Naive thymus-derived CD8-positive, alpha-beta T cell (primary cell): Measurements from ENCODE around the gene PPP4R3A. TPM values are rescaled to one million over a fixed set of nuclear protein-coding genes. Genes with fewer than 3 reads are reported as not detected.
"Not testable (repeated sequence)": the region's sequence is repeated elsewhere in the genome, so short reads cannot be mapped to it uniquely, and the experiment has no call there.

Source experiments
- ATAC-seq, 2 donors: fragments of 150-1000 bp; cut with Tn5 transposase in 1 of 2; sonication (Bioruptor Pico), chemical (Tn5 transposase) in 1 of 2; 1 replicate in 1 of 2; 2 replicates in 1 of 2; pipeline ENCODE4 v1.10.0; 2021; ENCODE audit warnings: mild to moderate bottlenecking in 2 of 2, moderate library complexity in 2 of 2
- POLR2A ChIA-PET: fragments of 350-600 bp; sonication (Branson Sonifier 250); formaldehyde crosslinking; loops from one replicate; lab custom pipeline; 2021; ENCODE audit warnings: antibody characterized with exemption; lab: Charles Lee
- DNase-seq, 10 donors: peaks; one replicate each; pipeline versions ENCODE4 v3.0.0 to v3.0.0-alpha.2; 2020 to 2022
- H3K27ac Mint-ChIP-seq, 10 donors: one replicate each; pipeline ENCODE4 v1.8.0; 2020 to 2022; ENCODE audit warnings: mild to moderate bottlenecking in 10 of 10, mixed read lengths in 10 of 10, moderate library complexity in 4 of 10, inconsistent platforms in 1 of 10
- H3K27me3 Mint-ChIP-seq, 5 donors: one replicate each; pipeline ENCODE4 v1.8.0; 2021 to 2022; ENCODE audit warnings: mixed read lengths in 5 of 5
- H3K36me3 Mint-ChIP-seq, 3 donors: one replicate each; pipeline ENCODE4 v1.8.0; 2020 to 2022; ENCODE audit warnings: mixed read lengths in 3 of 3, mild to moderate bottlenecking in 2 of 3, inconsistent platforms in 1 of 3
- H3K4me1 Mint-ChIP-seq, 4 donors: one replicate each; pipeline ENCODE4 v1.8.0; 2021 to 2022; ENCODE audit warnings: mixed read lengths in 4 of 4
- H3K4me3 Mint-ChIP-seq, 10 donors: one replicate each; pipeline ENCODE4 v1.8.0; 2020 to 2022; ENCODE audit warnings: mild to moderate bottlenecking in 10 of 10, mixed read lengths in 10 of 10, moderate library complexity in 6 of 10, inconsistent platforms in 1 of 10
- H3K9me3 Mint-ChIP-seq, 9 donors: one replicate each; pipeline ENCODE4 v1.8.0; 2020 to 2022; ENCODE audit warnings: mixed read lengths in 9 of 9, mild to moderate bottlenecking in 3 of 9, inconsistent platforms in 1 of 9, moderate library complexity in 1 of 9
- polyA plus RNA-seq, 3 donors: library from polyadenylated mRNA; unstranded; fragments of 300-500 nt; fragmentation: Illumina TruSeq; gene quantifications; one replicate each; pipeline ENCODE4 v1.2.3, GENCODE V29; 2021
- total RNA-seq, 8 experiments: library from RNA in 2 of 8; stranded (reverse) in 2 of 8; gene quantifications; one replicate each; pipeline ENCODE4 v1.2.3 and lab custom pipeline; 2021 to 2026

PPP4R3A gene
- total RNA-seq (100 to 1,000 TPM; 197 to 208 TPM), polyA plus RNA-seq (100 to 1,000 TPM in 1 of 3 donors, 10 to 100 TPM in 2; 73.8 to 121 (median 75.3) TPM), total RNA-seq (lab: John Stamatoyannopoulos, UW) (224 to 354 (median 268) reads per million in 6 experiments)

DNA sequence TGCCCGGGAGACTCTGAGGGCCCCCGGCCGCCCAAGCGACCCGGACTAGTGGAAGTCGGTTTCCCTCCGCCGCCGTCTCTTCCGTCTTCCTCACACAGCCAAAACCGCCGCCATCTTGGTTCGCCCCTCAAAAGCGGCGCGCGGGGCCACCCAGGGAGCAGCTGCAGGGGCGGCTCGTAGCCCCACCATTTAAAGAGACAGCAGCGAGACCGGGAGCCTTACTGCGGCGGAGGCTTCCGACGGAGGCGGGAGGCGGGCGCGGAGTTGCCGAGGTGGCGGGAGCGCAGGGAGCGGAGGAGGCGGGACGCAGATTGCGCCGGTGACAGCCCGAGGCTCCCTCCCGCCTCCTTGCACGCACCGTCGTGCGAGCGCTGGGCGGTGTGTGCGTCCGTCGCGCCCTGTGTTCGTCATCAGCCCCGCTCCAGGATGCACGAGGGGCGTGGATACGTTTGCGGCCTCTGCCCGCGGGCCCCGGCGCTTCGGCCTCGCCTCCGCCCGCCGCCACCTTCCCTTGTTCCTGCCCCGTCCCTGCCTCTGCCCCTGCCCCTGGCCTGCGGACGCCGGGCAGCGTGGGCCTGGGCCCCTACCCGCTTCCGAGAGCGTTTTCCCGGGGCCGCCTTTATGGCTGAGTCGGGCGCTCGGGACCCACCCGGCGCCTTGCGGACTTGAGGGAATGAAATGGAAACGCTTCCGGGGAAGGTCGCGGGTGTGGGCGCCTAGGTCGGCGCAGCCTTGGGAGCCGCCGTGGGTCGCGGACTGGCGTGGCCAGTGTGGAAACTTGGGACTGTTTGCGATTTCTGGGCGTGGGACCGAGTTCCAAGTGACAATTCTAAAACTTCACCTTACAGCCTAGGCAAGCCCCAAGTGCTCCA, at the start of gene PPP4R3A:
PPP4R3A (minus strand) TSS at position 140 of the 872 bp plus-strand sequence. CDS start 663 bp downstream, outside the sequence.
- Mint-ChIP-seq H3K27me3 (peaks cover 0 to 3% (median 0%) of the 10 kb centered on the region in 5 donors), H3K9me3 (no peaks in the 10 kb centered on the region), H3K4me3 (peak within 1 kb of the TSS; percentile 94 to 100 (median 100)), H3K4me1 (peaks cover 9 to 37% (median 32%) of the 10 kb centered on the region in 4 donors), H3K27ac (peak within 1 kb of the TSS; percentile 99 to 100 (median 100)), H3K36me3 (peaks cover 8 to 31% (median 14%) of the 10 kb centered on the region in 3 donors)
- DNase-seq (peak; percentile 87 to 96 (median 92)), ATAC-seq (peak; percentile 81 to 83)
- POLR2A ChIA-PET, result interaction anchor here (0.6 to 2.9 kb wide), 23 partner anchors 10 to 1128 kb away, joined by 3 to 14 read pairs (median 4); partner anchors contain the start of genes CPSF2, NDUFB1, RPS6KA5 and TC2N

DNA sequence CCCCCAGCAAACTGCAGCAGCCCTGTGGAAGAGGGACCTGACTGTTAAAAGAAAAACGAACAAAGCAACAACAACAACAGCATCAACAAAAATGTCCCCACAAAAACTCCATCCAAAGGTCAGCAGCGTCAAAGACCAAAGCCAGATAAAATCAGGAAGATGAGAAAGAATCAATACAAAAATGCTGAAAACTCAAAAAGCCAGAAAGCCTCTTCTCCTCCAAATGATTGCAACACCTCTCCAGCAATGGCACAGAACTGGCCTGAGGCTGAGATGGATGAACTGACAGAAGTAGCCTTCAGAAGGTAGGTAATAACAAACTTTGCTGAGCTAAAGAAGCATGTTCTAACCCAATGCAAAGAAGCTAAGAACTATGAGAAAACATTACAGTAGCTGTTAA, 45.4 kb upstream of the PPP4R3A start:
- H3K4me3 Mint-ChIP-seq, result no peak overlapping the region

DNA sequence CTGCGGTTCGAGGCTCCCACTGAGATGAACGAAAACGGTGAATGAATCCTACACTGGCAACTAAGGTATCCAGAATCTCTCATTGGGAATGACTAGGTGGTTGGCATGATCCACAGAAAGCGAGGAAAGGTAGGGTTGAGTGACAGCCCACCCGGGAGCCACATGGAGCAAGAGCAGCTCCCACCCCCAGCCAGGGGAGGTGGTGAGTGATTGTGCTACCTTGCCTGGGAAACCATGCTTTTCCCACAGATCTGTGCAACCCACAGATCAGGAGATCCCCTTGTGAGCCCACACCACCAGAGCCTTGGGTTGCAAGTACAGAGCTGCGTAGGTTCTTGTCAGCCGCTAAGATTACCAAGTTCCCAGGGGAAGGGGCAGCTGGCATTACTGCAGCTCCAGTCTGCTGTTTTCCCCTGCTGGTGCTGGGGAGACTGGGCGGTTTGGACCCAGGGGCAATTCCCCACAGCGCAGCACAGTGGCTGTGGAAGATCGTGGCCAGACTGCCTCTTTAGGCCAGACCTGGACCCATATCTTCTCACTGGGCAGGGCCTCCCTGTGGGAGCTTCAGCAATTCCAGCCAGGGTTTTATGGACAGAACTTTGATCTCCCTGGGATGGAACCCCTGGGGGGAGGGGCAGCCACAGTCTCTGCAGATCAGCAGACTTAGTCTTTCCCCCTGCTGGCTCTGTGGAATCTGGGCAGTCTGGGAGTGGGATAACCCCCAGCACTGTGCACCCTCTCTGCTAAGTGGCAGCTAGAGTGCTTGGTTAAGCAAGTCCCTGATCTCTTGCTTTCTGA, 44.6 kb upstream of the PPP4R3A start:
- Mint-ChIP-seq H3K4me3 (no peak overlapping the region), H3K36me3 (peaks cover 0 to 5% (median 4%) of the 10 kb centered on the region in 3 donors), H3K27ac (no peak overlapping the region), H3K4me1 (no peaks in the 10 kb centered on the region), H3K27me3 (peaks cover 0 to 10% (median 6%) of the 10 kb centered on the region in 5 donors), H3K9me3 (peaks cover 2 to 15% (median 8%) of the 10 kb centered on the region in 9 donors)
- DNase-seq (no peak), ATAC-seq (no peak)
- POLR2A ChIA-PET, result no interaction called here

More for the DNA sequence above, 45.4 kb upstream of the PPP4R3A start:
- Mint-ChIP-seq H3K27ac (no peak overlapping the region), H3K9me3 (peaks cover 2 to 19% (median 9%) of the 10 kb centered on the region in 9 donors), H3K36me3 (peaks cover 0 to 5% (median 5%) of the 10 kb centered on the region in 3 donors), H3K4me1 (no peaks in the 10 kb centered on the region), H3K27me3 (peaks cover 0 to 10% (median 6%) of the 10 kb centered on the region in 5 donors)
- DNase-seq (no peak), ATAC-seq (no peak)
- POLR2A ChIA-PET, result no interaction called here

DNA sequence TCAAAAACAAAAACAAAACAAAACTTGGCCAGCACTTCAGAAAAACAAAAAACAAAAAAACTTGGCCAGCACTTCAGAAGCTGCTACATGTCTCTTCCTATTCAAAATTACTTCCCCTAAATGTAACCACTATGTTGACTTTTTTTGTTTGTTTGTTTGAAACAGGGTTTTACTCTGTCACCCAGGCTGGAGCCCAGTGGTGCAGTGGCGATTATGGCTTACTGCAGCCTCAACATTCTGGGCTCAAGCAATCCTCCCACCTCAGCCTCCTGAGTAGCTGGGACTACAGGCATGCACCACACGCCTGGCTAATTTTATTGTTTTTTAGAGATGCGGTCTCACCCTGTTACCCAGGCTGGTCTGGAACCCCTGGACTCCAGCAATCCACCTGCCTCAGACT, 38.0 kb upstream of the PPP4R3A start:
- ATAC-seq (no peak), DNase-seq (no peak)
- peaks cover 0 to 12% (median 4%) of the 10 kb centered on the region in 5 donors for H3K27me3 Mint-ChIP-seq
- POLR2A ChIA-PET, result no interaction called here
- no peak overlapping the region for H3K4me3 Mint-ChIP-seq
- no peaks in the 10 kb centered on the region for H3K4me1 Mint-ChIP-seq
- peaks cover 0 to 3% (median 0%) of the 10 kb centered on the region in 3 donors for H3K36me3 Mint-ChIP-seq
- H3K27ac Mint-ChIP-seq, result no peak overlapping the region
- H3K9me3 Mint-ChIP-seq, result peaks cover 0 to 9% (median 3%) of the 10 kb centered on the region in 9 donors

DNA sequence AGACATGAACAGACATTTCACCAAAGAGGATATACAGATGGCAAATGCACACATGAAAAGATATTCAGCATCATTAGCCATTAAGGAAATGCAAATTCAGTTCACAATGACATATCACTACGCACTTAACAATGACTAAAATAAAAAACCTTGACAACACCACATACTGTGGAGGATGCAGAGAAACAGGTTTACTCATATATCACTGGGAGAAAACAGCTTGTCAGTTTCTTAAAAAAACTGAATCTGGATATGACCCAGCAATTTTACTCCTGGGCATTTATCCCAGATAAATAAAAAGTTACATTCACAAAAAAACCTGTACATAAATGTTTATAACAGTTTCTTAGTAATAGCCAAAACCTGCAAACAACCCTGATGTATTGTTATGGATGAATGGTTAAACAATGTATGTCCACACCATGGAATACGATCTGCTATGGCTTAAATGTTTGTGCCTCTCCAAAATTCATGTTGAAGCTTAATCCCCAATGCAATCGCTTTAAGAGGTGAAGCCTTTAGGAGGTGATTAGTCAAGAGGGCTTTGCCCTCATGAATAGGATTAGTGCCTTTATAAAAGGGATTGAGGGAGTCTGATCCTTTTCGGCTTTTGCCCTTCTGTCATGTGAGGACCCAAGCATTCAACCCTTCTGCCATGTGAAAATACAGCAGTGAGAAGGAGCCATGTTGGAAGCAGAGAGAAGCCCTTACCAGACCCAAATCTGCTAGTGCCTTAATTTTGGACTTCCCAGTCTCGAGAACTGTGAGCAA, 36.0 kb upstream of the PPP4R3A start:
- DNase-seq (no peak), ATAC-seq (no peak)
- Mint-ChIP-seq H3K4me1 (no peaks in the 10 kb centered on the region), H3K4me3 (no peak overlapping the region), H3K9me3 (peaks cover 3 to 21% (median 14%) of the 10 kb centered on the region in 9 donors), H3K36me3 (peaks cover 0 to 18% (median 11%) of the 10 kb centered on the region in 3 donors), H3K27ac (no peak overlapping the region), H3K27me3 (peaks cover 0 to 11% (median 4%) of the 10 kb centered on the region in 5 donors)
- POLR2A ChIA-PET, result no interaction called here

DNA sequence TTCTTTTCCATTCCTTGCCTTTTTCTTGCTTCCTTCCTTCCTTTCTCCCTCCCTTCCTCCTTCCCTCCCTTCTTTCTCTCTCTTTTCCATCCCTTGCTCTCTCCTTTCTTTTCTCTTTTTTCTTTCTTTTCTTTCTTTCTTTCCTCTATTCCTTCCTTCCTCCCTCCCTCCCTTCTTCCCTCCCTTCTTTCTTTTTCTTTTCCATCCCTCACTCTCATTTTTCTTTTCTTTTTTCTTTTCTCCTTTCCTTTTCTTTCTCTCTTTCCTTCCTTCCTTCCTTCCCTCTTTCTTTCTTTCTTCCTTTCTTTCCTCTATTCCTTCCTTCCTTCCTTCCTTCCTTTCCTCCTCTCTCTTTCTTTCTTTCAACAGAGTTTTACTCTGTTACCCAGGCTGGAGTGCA, 35.1 kb upstream of the PPP4R3A start:
- POLR2A ChIA-PET, result no interaction called here
- H3K36me3 Mint-ChIP-seq, result peaks cover 0 to 26% (median 11%) of the 10 kb centered on the region in 3 donors
- no peak for ATAC-seq
- peaks cover 6 to 30% (median 23%) of the 10 kb centered on the region in 9 donors for H3K9me3 Mint-ChIP-seq
- peaks cover 0 to 11% (median 4%) of the 10 kb centered on the region in 5 donors for H3K27me3 Mint-ChIP-seq
- peaks cover 0 to 2% (median 0%) of the 10 kb centered on the region in 4 donors for H3K4me1 Mint-ChIP-seq
- no peak overlapping the region for H3K4me3 Mint-ChIP-seq
- peak overlapping the region in 2 of 10 donors; percentile 46 to 53 for H3K27ac Mint-ChIP-seq
- DNase-seq, result no peak

DNA sequence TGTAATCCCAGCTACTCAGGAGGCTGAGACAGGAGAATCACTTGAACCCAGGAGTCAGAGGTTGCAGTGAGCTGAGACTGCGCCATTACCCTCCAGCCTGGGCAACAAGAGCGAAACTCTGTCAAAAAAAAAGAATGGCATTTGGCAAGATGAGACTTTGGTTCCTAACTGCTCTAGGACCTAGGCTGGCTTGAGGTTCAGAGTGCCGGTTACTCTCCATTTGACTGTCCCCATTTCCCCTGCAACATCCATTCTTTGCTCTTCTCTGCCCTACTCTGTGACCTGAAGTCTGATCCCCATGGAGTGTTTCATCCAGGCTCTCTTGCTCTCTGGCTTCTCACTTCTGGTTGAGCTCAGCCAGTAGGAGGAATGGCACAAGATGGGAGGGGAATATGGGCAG, 26.2 kb upstream of the PPP4R3A start:
- Mint-ChIP-seq H3K27me3 (peaks cover 0 to 8% (median 7%) of the 10 kb centered on the region in 5 donors), H3K4me3 (no peak overlapping the region), H3K27ac (no peak overlapping the region), H3K9me3 (peaks cover 6 to 30% (median 17%) of the 10 kb centered on the region in 9 donors), H3K36me3 (peaks cover 0 to 35% (median 19%) of the 10 kb centered on the region in 3 donors), H3K4me1 (peaks cover 0 to 2% (median 0%) of the 10 kb centered on the region in 4 donors)
- POLR2A ChIA-PET, result no interaction called here
- no peak for DNase-seq
- ATAC-seq, result no peak

DNA sequence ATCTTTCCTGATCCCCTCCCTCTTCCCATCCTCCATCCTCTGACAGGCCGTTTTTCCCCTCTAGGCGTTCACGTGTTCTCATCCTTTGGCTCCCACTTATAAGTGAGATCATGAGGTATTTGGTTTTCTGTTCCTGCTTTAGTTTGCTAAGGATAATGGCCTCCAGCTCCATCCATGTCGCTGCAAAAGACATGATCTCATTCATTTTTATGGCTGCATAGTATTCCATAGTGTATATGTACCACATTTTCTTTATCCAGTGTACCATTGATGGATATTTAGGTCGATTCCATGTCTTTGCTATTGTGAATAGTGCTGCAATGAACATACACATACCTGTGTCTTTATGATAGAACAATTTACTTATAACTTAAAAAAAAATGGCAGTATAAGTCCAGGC, 23.9 kb upstream of the PPP4R3A start:
- H3K4me1 Mint-ChIP-seq, POLR2A ChIA-PET, H3K27ac Mint-ChIP-seq, DNase-seq, H3K4me3 Mint-ChIP-seq, ATAC-seq: not testable (repeated sequence)
- peaks cover 0 to 12% (median 4%) of the 10 kb centered on the region in 5 donors for H3K27me3 Mint-ChIP-seq
- peaks cover 0 to 11% (median 0%) of the 10 kb centered on the region in 9 donors for H3K9me3 Mint-ChIP-seq
- peaks cover 0 to 17% (median 10%) of the 10 kb centered on the region in 3 donors for H3K36me3 Mint-ChIP-seq

DNA sequence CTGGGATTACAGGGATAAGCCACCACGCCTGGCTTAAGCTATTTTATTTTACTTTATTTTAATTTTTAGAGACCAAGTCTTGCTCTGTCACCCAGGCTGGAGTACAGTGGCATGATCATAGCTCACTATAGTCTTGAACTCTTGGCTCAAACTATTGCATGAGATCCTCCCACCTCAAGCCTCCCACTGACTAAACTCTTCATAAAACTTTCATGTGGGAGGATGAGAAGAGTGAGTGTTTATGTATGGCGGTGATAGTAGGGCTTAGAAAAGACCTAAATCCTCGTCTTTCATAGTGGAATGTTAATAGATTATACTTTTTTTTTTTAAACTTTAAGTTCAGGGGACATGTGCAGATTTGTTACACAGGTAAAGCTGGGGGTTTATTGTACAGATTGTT, 23.5 kb upstream of the PPP4R3A start:
- DNase-seq (no peak), ATAC-seq (no peak)
- peaks cover 0 to 13% (median 7%) of the 10 kb centered on the region in 3 donors for H3K36me3 Mint-ChIP-seq
- H3K27me3 Mint-ChIP-seq, result peaks cover 0 to 12% (median 4%) of the 10 kb centered on the region in 5 donors
- H3K9me3 Mint-ChIP-seq, result peaks cover 0 to 8% (median 0%) of the 10 kb centered on the region in 9 donors
- H3K4me3 Mint-ChIP-seq, result no peak overlapping the region
- no peak overlapping the region for H3K27ac Mint-ChIP-seq
- POLR2A ChIA-PET, result no interaction called here
- H3K4me1 Mint-ChIP-seq, result no peaks in the 10 kb centered on the region

DNA sequence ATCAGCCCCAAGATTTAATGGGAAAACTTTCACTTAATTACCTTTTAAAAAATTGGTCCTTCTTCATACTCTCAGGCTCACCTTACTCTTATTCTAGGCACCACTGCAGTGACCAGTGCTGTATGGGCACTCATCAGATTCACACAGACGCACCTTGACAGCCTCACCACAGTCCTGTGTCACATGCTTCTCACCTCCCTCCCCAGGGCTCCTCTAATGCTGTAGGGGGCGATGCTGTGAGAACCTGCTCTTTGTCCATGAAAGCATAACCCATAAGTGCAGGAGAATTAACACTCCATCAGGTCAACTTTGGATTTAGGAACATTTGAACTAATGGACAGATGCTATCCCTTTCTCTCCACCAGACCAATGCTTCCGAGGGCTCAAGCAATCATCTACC, 13.9 kb upstream of the PPP4R3A start:
- no peak for ATAC-seq
- Mint-ChIP-seq H3K27me3 (peaks cover 0 to 4% (median 0%) of the 10 kb centered on the region in 5 donors), H3K4me1 (no peaks in the 10 kb centered on the region), H3K4me3 (no peak overlapping the region), H3K9me3 (peaks cover 0 to 4% (median 0%) of the 10 kb centered on the region in 9 donors), H3K27ac (no peak overlapping the region), H3K36me3 (peaks cover 0 to 7% (median 0%) of the 10 kb centered on the region in 3 donors)
- POLR2A ChIA-PET, result no interaction called here
- no peak for DNase-seq

DNA sequence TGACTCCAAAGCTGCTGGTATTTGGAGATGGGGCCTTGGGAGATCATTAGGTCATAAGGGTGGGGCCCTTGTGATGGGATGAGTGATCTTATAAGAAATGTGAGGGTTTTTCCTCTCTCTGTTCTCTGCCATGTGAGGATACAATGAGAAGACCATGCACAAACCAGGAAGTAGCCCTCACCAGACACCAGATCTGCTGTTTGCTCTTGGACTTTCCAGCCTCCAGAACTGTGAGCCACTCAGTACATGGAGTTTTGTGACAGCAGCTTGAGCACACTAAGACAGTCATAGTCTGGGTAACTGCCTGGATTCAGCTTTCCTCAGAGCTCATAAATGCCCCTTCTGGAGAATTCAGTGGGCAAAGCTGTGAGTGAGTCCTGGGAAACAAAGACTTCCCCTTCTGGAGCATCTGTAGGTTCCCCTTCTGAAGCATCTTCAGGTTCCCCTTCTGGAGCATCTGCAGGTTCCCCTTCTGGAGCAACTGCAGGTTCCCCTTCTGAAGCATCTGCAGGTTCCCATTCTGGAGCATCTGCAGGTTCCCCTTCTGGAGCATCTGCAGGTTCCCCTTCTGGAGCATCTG, 11.0 kb upstream of the PPP4R3A start:
- peaks cover 0 to 7% (median 0%) of the 10 kb centered on the region in 5 donors for H3K27me3 Mint-ChIP-seq
- no peak overlapping the region for H3K27ac Mint-ChIP-seq
- POLR2A ChIA-PET, result interaction anchor here (1.2 kb wide), 1 partner anchor 11 kb away, joined by 7 read pairs; the partner anchor contains the start of gene PPP4R3A
- H3K9me3 Mint-ChIP-seq, result peaks cover 0 to 4% (median 0%) of the 10 kb centered on the region in 9 donors
- no peaks in the 10 kb centered on the region for H3K4me1 Mint-ChIP-seq
- peaks cover 0 to 7% (median 0%) of the 10 kb centered on the region in 3 donors for H3K36me3 Mint-ChIP-seq
- ATAC-seq (no peak), DNase-seq (no peak)
- H3K4me3 Mint-ChIP-seq, result no peak overlapping the region
